ENCODE measurements around the gene CSNK2A2.

The CSNK2A2 gene

GRCh38 chr16:58155839-58156238 lies 42.1 kb downstream of the CSNK2A2 start:
- no peaks in the 10 kb centered on the region for H4K20me1 ChIP-seq (ENCODE audit: insufficient read depth, low read length)
- H2AFZ ChIP-seq (ENCODE audit: low read length), result no peak overlapping the region
- H3K9me2 ChIP-seq (replicated peaks; ENCODE audit: insufficient read depth, low read length), result no peaks in the 10 kb centered on the region
- H3K4me1 ChIP-seq (ENCODE audit: low read length), result no peaks in the 10 kb centered on the region
- H3K27ac ChIP-seq (ENCODE audit: low read length), result no peak overlapping the region
- H3K27me3 ChIP-seq (replicated peaks; ENCODE audit: insufficient read depth, low read length), result no peaks in the 10 kb centered on the region
- no peak overlapping the region for H3K4me3 ChIP-seq (ENCODE audit: low read length)
- H3K36me3 ChIP-seq (replicated peaks; ENCODE audit: insufficient read depth, low read length), result no peaks in the 10 kb centered on the region
- H3K79me2 ChIP-seq (ENCODE audit: low read length), result no peaks in the 10 kb centered on the region
- H3K9me3 ChIP-seq (replicated peaks; ENCODE audit: insufficient read depth, low read length), result no peaks in the 10 kb centered on the region
- H3F3A ChIP-seq (ENCODE audit: insufficient read depth, low read length), result no peaks in the 10 kb centered on the region
- TF ChIP-seq EZH2 (optimal IDR thresholded peaks at IDR 0.05; ENCODE audit: low read depth, low read length) (no peak), CTCF (IDR thresholded peaks at IDR 0.05; ENCODE audit: low read length) (no peak)
- H3K9ac ChIP-seq (ENCODE audit: low read length), result no peak overlapping the region
- DNase-seq, result no peak
- no peak overlapping the region for H3K4me2 ChIP-seq (ENCODE audit: low read depth, low read length)

- no peak overlapping the region for H3K4me2 ChIP-seq (ENCODE audit: low read depth, low read length)
- no peaks in the 10 kb centered on the region for H3K27me3 ChIP-seq (replicated peaks; ENCODE audit: insufficient read depth, low read length)
- no peaks in the 10 kb centered on the region for H4K20me1 ChIP-seq (ENCODE audit: insufficient read depth, low read length)
- no peak overlapping the region for H3K9ac ChIP-seq (ENCODE audit: low read length)
- no peaks in the 10 kb centered on the region for H3K36me3 ChIP-seq (replicated peaks; ENCODE audit: insufficient read depth, low read length)
- H2AFZ ChIP-seq (ENCODE audit: low read length), result no peak overlapping the region
- no peak overlapping the region for H3K4me3 ChIP-seq (ENCODE audit: low read length)
- H3F3A ChIP-seq (ENCODE audit: insufficient read depth, low read length), result no peaks in the 10 kb centered on the region
- H3K79me2 ChIP-seq (ENCODE audit: low read length), result no peaks in the 10 kb centered on the region
- TF ChIP-seq CTCF (IDR thresholded peaks at IDR 0.05; ENCODE audit: low read length) (no peak), EZH2 (optimal IDR thresholded peaks at IDR 0.05; ENCODE audit: low read depth, low read length) (no peak), EZH2phosphoT487 (IDR thresholded peaks at IDR 0.05; ENCODE audit: low read length) (no peak)
- H3K4me1 ChIP-seq (ENCODE audit: low read length), result no peaks in the 10 kb centered on the region
- H3K9me2 ChIP-seq (replicated peaks; ENCODE audit: insufficient read depth, low read length), result no peaks in the 10 kb centered on the region
- no peak for DNase-seq
- no peaks in the 10 kb centered on the region for H3K9me3 ChIP-seq (replicated peaks; ENCODE audit: insufficient read depth, low read length)
- H3K27ac ChIP-seq (ENCODE audit: low read length), result no peak overlapping the region
Measured at GRCh38 chr16:58154345-58154744, 43.6 kb downstream of the CSNK2A2 start.

- Histone ChIP-seq H3F3A (ENCODE audit: insufficient read depth, low read length) (no peaks in the 10 kb centered on the region), H3K9me3 (replicated peaks; ENCODE audit: insufficient read depth, low read length) (no peaks in the 10 kb centered on the region), H3K27me3 (replicated peaks; ENCODE audit: insufficient read depth, low read length) (no peaks in the 10 kb centered on the region), H3K4me2 (ENCODE audit: low read depth, low read length) (no peak overlapping the region), H3K9me2 (replicated peaks; ENCODE audit: insufficient read depth, low read length) (no peaks in the 10 kb centered on the region), H3K27ac (ENCODE audit: low read length) (no peak overlapping the region), H4K20me1 (ENCODE audit: insufficient read depth, low read length) (no peaks in the 10 kb centered on the region), H3K4me1 (ENCODE audit: low read length) (no peaks in the 10 kb centered on the region), H2AFZ (ENCODE audit: low read length) (no peak overlapping the region), H3K9ac (ENCODE audit: low read length) (no peak overlapping the region), H3K4me3 (ENCODE audit: low read length) (no peak overlapping the region), H3K79me2 (ENCODE audit: low read length) (no peaks in the 10 kb centered on the region), H3K36me3 (replicated peaks; ENCODE audit: insufficient read depth, low read length) (no peaks in the 10 kb centered on the region)
- TF ChIP-seq CTCF (IDR thresholded peaks at IDR 0.05; ENCODE audit: low read length), result no peak
- no peak for TF ChIP-seq EZH2phosphoT487 (IDR thresholded peaks at IDR 0.05; ENCODE audit: low read length)
- TF ChIP-seq EZH2 (optimal IDR thresholded peaks at IDR 0.05; ENCODE audit: low read depth, low read length), result no peak
- no peak for DNase-seq
Measured at GRCh38 chr16:58152246-58152868, 45.5 kb downstream of the CSNK2A2 start.

Measured in MM.1S (cell line).